ENCODE measurements around the gene PDZRN3.

Gene PDZRN3

GRCh38 chr3:73500321-73500720 is 124.4 kb downstream of the PDZRN3 start:
- DNase-seq (ENCODE audit: low spot score) = no peak
- in situ Hi-C loops (cut with MboI; ENCODE audit: low pct_unique_long_range_greater_than_20kb, low sequenced_read_pairs, unreplicated experiment) = loop anchor here (5.0 to 10.0 kb wide), 2 partner anchors 43 to 396 kb away; no protein-coding TSS in a partner anchor
- TF ChIP-seq CTCF (IDR thresholded peaks at IDR 0.05; ENCODE audit: extremely low read depth, insufficient read depth, missing control alignments) = no peak

- in situ Hi-C loops (cut with MboI; ENCODE audit: low pct_unique_long_range_greater_than_20kb, low sequenced_read_pairs, unreplicated experiment) = loop anchor here (5.0 to 10.0 kb wide), 2 partner anchors 42 to 395 kb away; no protein-coding TSS in a partner anchor
- no peak for TF ChIP-seq CTCF (IDR thresholded peaks at IDR 0.05; ENCODE audit: extremely low read depth, insufficient read depth, missing control alignments)
- DNase-seq (ENCODE audit: low spot score) = peak; percentile 43
Observed at GRCh38 chr3:73499787-73500186, 125.0 kb downstream of the PDZRN3 start.

- in situ Hi-C loops (cut with MboI; ENCODE audit: low pct_unique_long_range_greater_than_20kb, low sequenced_read_pairs, unreplicated experiment) = no loop called here
- peak; percentile 45 for DNase-seq (ENCODE audit: low spot score)
- no peak for TF ChIP-seq CTCF (IDR thresholded peaks at IDR 0.05; ENCODE audit: extremely low read depth, insufficient read depth, missing control alignments)
Observed at GRCh38 chr3:73498764-73499622, 125.7 kb downstream of the PDZRN3 start.

- no peak for TF ChIP-seq CTCF (IDR thresholded peaks at IDR 0.05; ENCODE audit: extremely low read depth, insufficient read depth, missing control alignments)
- in situ Hi-C loops (cut with MboI; ENCODE audit: low pct_unique_long_range_greater_than_20kb, low sequenced_read_pairs, unreplicated experiment) = no loop called here
- DNase-seq (ENCODE audit: low spot score) = no peak
Observed at GRCh38 chr3:73497646-73498406, 126.9 kb downstream of the PDZRN3 start.

- in situ Hi-C loops (cut with MboI; ENCODE audit: low pct_unique_long_range_greater_than_20kb, low sequenced_read_pairs, unreplicated experiment) = no loop called here
- TF ChIP-seq CTCF (IDR thresholded peaks at IDR 0.05; ENCODE audit: extremely low read depth, insufficient read depth, missing control alignments) = no peak
- no peak for DNase-seq (ENCODE audit: low spot score)
Observed at GRCh38 chr3:73493543-73494308, 131.0 kb downstream of the PDZRN3 start.

GRCh38 chr3:73492186-73492585 is 132.6 kb downstream of the PDZRN3 start:
- in situ Hi-C loops (cut with MboI; ENCODE audit: low pct_unique_long_range_greater_than_20kb, low sequenced_read_pairs, unreplicated experiment) = no loop called here
- no peak for DNase-seq (ENCODE audit: low spot score)
- no peak for TF ChIP-seq CTCF (IDR thresholded peaks at IDR 0.05; ENCODE audit: extremely low read depth, insufficient read depth, missing control alignments)
